WERI-Rb-1 (cell line): ENCODE data around the gene ANO4.

Experiments used
- DNase-seq: peaks from one replicate; pipeline ENCODE4 v3.0.0-alpha.2; 2020
- H3K27ac ChIP-seq: fragments of 250-450 bp; sonication (Bioruptor Pico); 2 replicates; pipeline ENCODE4 v1.5.1; 2020; ENCODE audit warnings: mild to moderate bottlenecking, moderate library complexity
- H3K27me3 ChIP-seq: fragments of 250-450 bp; sonication (Bioruptor Pico); 2 replicates; pipeline ENCODE4 v1.5.1; 2021; ENCODE audit warnings: mild to moderate bottlenecking, low read depth, moderate library complexity; ENCODE audit not compliant: insufficient read depth, severe bottlenecking
- H3K36me3 ChIP-seq: fragments of 250-450 bp; sonication (Bioruptor Pico); 2 replicates; pipeline ENCODE4 v1.5.1; 2020; ENCODE audit warnings: mild to moderate bottlenecking, moderate library complexity
- H3K4me3 ChIP-seq: 2 replicates; pipeline ENCODE4 v1.5.1; 2011; ENCODE audit warnings: low read depth, mild to moderate bottlenecking, control low read depth, low read length
- H3K9me3 ChIP-seq: fragments of 250-450 bp; sonication (Bioruptor Pico); 2 replicates; pipeline ENCODE4 v1.5.1; 2021; ENCODE audit warnings: mild to moderate bottlenecking, moderate library complexity; ENCODE audit not compliant: severe bottlenecking
- CTCF ChIP-seq: IDR thresholded peaks from 2 replicates; pipeline ENCODE4 v1.5.1; 2011; ENCODE audit warnings: low read depth, mild to moderate bottlenecking, control low read depth, inconsistent platforms, low read length

ANO4 gene

GRCh38 chr12:100974747-100975146 is 180.2 kb downstream of the ANO4 start:
- TF ChIP-seq CTCF, result no peak
- H3K9me3 ChIP-seq, result no peaks in the 10 kb centered on the region
- no peaks in the 10 kb centered on the region for H3K36me3 ChIP-seq
- no peaks in the 10 kb centered on the region for H3K27me3 ChIP-seq
- DNase-seq, result no peak
- no peak overlapping the region for H3K27ac ChIP-seq
- H3K4me3 ChIP-seq, result no peak overlapping the region

GRCh38 chr12:100976735-100977134 is 182.2 kb downstream of the ANO4 start:
- DNase-seq, result no peak
- no peaks in the 10 kb centered on the region for H3K27me3 ChIP-seq
- no peaks in the 10 kb centered on the region for H3K9me3 ChIP-seq
- H3K27ac ChIP-seq, result no peak overlapping the region
- no peaks in the 10 kb centered on the region for H3K36me3 ChIP-seq
- no peak overlapping the region for H3K4me3 ChIP-seq
- no peak for TF ChIP-seq CTCF

- no peaks in the 10 kb centered on the region for H3K36me3 ChIP-seq
- H3K27ac ChIP-seq, result no peak overlapping the region
- H3K9me3 ChIP-seq, result no peaks in the 10 kb centered on the region
- no peak for DNase-seq
- H3K4me3 ChIP-seq, result no peak overlapping the region
- TF ChIP-seq CTCF, result no peak
- H3K27me3 ChIP-seq, result no peaks in the 10 kb centered on the region
These were observed 186.3 kb downstream of the ANO4 start for GRCh38 chr12:100980856-100981255.

GRCh38 chr12:100982511-100983183 is 188.1 kb downstream of the ANO4 start:
- no peaks in the 10 kb centered on the region for H3K9me3 ChIP-seq
- H3K4me3 ChIP-seq, result no peak overlapping the region
- H3K27me3 ChIP-seq, result no peaks in the 10 kb centered on the region
- H3K27ac ChIP-seq, result no peak overlapping the region
- TF ChIP-seq CTCF, result no peak
- DNase-seq, result no peak
- H3K36me3 ChIP-seq, result no peaks in the 10 kb centered on the region

GRCh38 chr12:100984796-100985195 is 190.2 kb downstream of the ANO4 start:
- Histone ChIP-seq H3K27me3 (no peaks in the 10 kb centered on the region), H3K9me3 (no peaks in the 10 kb centered on the region), H3K27ac (no peak overlapping the region), H3K36me3 (no peaks in the 10 kb centered on the region), H3K4me3 (no peak overlapping the region)
- no peak for TF ChIP-seq CTCF
- no peak for DNase-seq
